22Rv1 (cell line): ENCODE data around the gene TTC7B.

ENCODE experiments used
- H3K27ac ChIP-seq: fragments of 450-650 bp; 2 replicates; pipeline ENCODE4 v1.5.1; 2017
- ZFX ChIP-seq: fragments of 450-650 bp; IDR thresholded peaks from 2 replicates; pipeline ENCODE4 v1.6.1; 2017; ENCODE audit warnings: antibody characterized with exemption, borderline replicate concordance
- TF ChIP-seq, protein P1 (sequence below): fragments of 450-650 bp; IDR thresholded peaks from 2 replicates; pipeline ENCODE4 v1.5.1; 2017; ENCODE audit warnings: mild to moderate bottlenecking

TTC7B gene

DNA sequence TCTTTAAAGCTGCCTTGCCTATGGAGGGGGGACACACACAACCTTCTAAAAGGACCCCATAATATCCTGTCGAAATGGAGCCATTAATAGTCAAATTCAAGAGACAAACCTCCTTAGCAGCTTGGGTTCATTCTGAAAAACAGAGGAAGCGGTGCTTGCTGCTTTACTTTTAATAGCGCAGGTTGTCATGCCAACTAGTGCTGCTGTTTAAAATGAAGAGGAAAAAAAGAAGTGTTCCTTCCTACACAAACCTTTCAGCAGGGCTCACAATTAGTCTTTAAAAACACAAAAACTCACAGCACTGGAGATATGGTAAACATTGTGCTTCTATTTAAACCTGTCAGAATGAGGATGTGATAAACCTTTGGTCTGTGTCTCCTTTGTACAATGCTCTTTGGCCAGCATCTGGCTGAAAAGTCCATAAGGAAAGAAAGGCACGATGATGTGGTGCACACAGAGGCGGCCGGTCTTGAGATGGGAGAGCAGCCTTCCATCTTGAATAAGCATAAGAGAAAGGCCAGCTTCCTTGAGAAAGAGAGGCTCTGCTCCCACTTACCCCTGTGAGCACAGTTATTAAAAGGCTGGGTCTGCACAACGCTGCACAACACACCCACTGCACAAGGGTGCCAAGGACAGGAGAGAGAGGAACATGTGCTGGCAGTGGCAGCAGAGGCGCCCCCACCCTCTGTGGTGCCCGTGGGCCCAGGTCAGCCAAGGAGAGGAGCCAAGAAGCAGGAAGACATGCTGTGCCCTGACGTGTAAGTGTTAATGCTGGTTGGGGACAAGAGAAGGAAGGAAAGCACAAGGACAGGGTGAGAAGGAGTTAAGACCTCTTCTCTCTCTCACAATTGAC, 144.6 kb downstream of the TTC7B start:
- TF ChIP-seq ZFX, result no peak
- TF ChIP-seq, protein P1, sequence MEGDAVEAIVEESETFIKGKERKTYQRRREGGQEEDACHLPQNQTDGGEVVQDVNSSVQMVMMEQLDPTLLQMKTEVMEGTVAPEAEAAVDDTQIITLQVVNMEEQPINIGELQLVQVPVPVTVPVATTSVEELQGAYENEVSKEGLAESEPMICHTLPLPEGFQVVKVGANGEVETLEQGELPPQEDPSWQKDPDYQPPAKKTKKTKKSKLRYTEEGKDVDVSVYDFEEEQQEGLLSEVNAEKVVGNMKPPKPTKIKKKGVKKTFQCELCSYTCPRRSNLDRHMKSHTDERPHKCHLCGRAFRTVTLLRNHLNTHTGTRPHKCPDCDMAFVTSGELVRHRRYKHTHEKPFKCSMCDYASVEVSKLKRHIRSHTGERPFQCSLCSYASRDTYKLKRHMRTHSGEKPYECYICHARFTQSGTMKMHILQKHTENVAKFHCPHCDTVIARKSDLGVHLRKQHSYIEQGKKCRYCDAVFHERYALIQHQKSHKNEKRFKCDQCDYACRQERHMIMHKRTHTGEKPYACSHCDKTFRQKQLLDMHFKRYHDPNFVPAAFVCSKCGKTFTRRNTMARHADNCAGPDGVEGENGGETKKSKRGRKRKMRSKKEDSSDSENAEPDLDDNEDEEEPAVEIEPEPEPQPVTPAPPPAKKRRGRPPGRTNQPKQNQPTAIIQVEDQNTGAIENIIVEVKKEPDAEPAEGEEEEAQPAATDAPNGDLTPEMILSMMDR, result no peak
- H3K27ac ChIP-seq, result no peak overlapping the region

DNA sequence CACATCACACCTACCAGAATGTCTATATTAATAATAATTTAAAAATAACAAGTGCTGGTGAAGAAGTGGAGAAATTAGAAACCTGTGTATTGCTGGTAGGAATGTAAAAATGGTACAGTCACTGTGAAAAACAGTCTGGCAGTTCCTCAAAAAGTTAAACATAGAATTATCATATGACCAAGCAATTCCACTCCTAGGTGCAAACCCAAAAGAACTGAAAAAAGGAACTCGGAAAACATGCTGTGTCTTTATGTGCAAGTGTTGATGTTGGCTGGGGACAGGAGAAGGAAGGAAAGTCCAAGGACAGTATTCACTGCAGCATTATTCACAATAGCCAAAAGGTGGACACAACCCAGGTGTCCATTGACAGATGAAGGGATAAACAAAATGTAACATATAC, 146.5 kb downstream of the TTC7B start:
- no peak overlapping the region for H3K27ac ChIP-seq
- no peak for TF ChIP-seq ZFX
- TF ChIP-seq, protein P1, result no peak

DNA sequence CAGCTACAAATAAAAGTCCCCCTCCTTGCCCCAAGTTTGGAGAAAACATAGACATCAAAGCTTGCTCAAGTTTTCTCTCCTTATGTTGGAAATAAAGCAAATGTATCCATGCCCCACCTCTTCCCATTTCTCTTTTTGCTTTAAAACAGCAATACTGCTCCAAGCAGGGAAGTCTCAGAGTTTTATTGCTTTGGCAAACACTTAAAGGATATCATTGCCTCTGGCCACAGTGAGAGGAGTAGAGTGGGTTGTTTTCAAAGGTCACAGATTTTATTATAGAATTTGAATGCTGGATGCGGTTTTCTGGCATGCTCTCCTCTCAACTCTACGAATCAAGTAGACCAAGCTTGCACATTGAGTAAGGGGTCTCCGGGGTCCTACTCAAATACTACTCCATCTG, 149.7 kb downstream of the TTC7B start:
- TF ChIP-seq, protein P1, result no peak
- no peak for TF ChIP-seq ZFX
- H3K27ac ChIP-seq, result no peak overlapping the region

DNA sequence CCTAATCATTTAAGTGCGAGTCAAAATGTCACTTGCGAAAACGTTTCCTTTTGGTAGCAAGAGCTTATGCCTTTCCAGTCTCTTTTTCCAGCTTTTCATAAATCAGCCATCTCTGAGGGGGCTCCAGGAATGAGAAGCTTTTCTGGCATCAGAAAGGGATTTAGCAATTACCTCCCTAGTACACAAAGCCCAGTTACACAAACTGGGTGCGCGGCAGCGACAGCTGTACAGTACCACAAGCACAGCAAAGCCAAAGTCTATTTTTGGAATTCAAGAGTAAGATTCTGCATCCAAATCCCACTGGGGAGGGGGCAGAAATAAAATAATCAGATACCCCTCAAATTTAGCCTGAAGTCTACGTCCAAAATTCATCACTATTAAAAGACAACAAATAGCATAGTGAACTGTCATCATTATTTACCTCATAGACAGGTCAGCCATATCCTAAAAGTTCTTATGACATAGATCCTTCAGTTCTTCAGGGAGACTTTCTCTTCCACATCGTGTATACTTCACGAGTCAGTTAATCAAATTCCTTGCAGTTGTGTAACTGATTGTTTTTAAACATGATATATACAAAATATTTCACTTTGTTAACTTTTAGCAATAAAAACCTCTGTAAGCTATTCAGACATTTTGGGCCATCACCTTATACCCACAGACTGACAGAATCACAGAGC, 150.8 kb downstream of the TTC7B start:
- no peak overlapping the region for H3K27ac ChIP-seq
- TF ChIP-seq, protein P1, result no peak
- no peak for TF ChIP-seq ZFX

DNA sequence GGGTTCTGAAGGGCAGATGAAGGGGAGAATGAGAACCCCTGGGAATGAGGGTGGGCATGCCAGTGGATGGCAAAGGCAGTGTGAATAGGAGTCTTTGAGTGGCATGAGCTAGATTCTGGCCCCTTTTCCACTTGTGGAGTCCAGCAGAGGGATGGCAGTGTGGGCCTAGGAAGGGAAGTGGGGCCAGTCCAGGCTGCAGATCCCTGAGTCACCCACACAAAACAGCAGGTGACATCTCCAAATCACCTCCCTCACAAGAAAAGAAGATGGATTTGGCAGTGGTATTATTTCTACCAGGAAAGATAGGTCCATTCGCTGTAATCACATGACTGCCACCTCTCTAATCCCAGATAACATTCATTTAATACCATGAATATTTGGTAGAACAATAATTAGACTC, 151.3 kb downstream of the TTC7B start:
- no peak overlapping the region for H3K27ac ChIP-seq
- TF ChIP-seq, protein P1, result no peak
- no peak for TF ChIP-seq ZFX

DNA sequence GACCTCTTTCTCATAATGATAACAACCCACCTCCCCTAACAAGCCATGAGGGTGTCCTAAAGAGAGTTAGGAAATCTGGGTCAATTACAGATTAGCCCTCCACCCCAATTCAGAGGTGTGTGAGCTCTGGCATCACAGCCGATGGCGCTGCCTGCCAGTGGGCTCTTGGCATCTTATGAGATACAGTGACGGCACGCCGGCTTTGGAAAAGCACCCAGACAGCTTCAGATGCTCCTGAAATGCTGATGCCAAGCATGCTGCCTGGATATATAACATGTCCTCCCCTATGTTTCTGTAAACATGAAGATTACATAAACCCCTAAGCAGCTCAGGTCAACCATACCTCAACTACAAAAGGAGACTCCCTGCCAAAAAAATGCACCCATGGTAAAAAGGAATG, 152.6 kb downstream of the TTC7B start:
- no peak overlapping the region for H3K27ac ChIP-seq
- TF ChIP-seq, protein P1, result no peak

DNA sequence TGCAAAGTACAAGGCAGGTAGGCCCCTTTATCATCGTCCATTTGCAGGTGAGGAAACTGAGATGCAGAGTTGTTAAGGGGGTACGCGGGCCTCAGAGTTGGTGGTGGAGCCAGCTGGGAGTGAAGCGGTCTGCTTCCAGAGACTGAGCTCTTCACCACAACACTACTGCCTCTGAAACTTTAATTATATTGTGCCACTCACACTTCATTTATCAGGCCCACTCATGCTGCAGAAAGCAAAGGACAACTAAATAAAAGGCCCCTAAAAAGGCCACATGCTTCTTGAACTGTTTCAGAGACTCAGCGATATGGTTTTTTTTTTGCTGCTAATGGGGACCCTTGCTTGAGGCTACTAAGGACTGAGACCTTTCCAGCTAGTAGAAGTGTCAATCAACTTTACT, 153.1 kb downstream of the TTC7B start:
- TF ChIP-seq ZFX, result no peak
- TF ChIP-seq, protein P1, result no peak
- H3K27ac ChIP-seq, result no peak overlapping the region
